GM12878 (cell line): ENCODE results near the gene NKD1. TPM values are rescaled to one million over a fixed set of nuclear protein-coding genes. Genes with fewer than 3 reads are reported as not detected.
A peak's percentile ranks its signal among the peaks of the same experiment; 100 is the strongest.

ENCODE experiments used
- ESRRA ChIP-seq: IDR thresholded peaks from 2 replicates; pipeline ENCODE4 v1.6.1; 2012; ENCODE audit warnings: mild to moderate bottlenecking, low read length, improper control_type of control experiment
- GATAD2B ChIP-seq: fragments of 450-650 bp; conservative IDR thresholded peaks from 2 replicates; pipeline ENCODE4 v1.6.1; 2017; ENCODE audit warnings: low read depth, mild to moderate bottlenecking, moderate library complexity
- NR2C1 ChIP-seq: fragments of 450-650 bp; IDR thresholded peaks from 2 replicates; pipeline ENCODE4 v1.6.1; 2017; ENCODE audit warnings: antibody characterized with exemption, mild to moderate bottlenecking, moderate library complexity
- SIN3A ChIP-seq: IDR thresholded peaks from 2 replicates; pipeline ENCODE4 v1.6.1; 2012; ENCODE audit warnings: low read depth, low read length, improper control_type of control experiment
- SUZ12 ChIP-seq: fragments of 200-600 bp; sonication (generic); IDR thresholded peaks from one replicate; pipeline ENCODE4 v1.6.1; 2018; ENCODE audit warnings: antibody characterized with exemption, mild to moderate bottlenecking; ENCODE audit not compliant: unreplicated experiment
- USF2 ChIP-seq: IDR thresholded peaks from 2 replicates; pipeline ENCODE4 v1.6.1; 2011; ENCODE audit warnings: low read depth, low read length, improper control_type of control experiment, borderline replicate concordance
- WRNIP1 ChIP-seq: IDR thresholded peaks from 2 replicates; pipeline ENCODE4 v1.6.1; 2011; ENCODE audit warnings: low read depth, low read length, improper control_type of control experiment, borderline replicate concordance
- ZBTB11 ChIP-seq: fragments of 450-650 bp; formaldehyde crosslinking; IDR thresholded peaks from 2 replicates; pipeline ENCODE4 v1.5.0; 2022; ENCODE audit warnings: mild to moderate bottlenecking, missing genetic modification characterization
- polyA plus RNA-seq, 11 experiments: library from polyadenylated mRNA; depleted of rRNA in 4 of 11; unstranded in 6 of 11; stranded (reverse) in 5 of 11; fragments of >200 nt; fragmentation: Nextera tagmentation in 4 of 11; fragmentation: Illumina TruSeq in 1 of 11; extraction: Ambion mirVana in 4 of 11; extraction: Trizol in 1 of 11; gene quantifications; 1 replicate in 1 of 11; 2 replicates in 10 of 11; pipeline versions ENCODE4 v1.2.1 to v1.2.3, GENCODE V29; 2011 to 2016; ENCODE audit warnings: inconsistent platforms in 2 of 11, missing spikeins in 2 of 11, low read depth in 1 of 11
- total RNA-seq, 4 experiments: library from RNA; depleted of rRNA in 3 of 4; stranded (reverse); fragments of >200 nt in 3 of 4; fragmentation: Illumina TruSeq in 1 of 4; extraction: Trizol in 1 of 4; gene quantifications; 2 replicates each; pipeline versions ENCODE4 v1.2.1 to v1.2.3, GENCODE V29; 2013 to 2021

NKD1 gene
- total and polyA plus RNA-seq, 10 of the 15 experiments (the other 5 are each of a cell fraction or from before 2014, with no cell fraction given), result under 0.01 to 0.49 (median 0.04) TPM; not detected in 2

- no peak for TF ChIP-seq USF2
- TF ChIP-seq ESRRA, result no peak
- peak; percentile 56; the same call in 1 of the 2 replicates for TF ChIP-seq GATAD2B
- no peak for TF ChIP-seq SIN3A
- TF ChIP-seq NR2C1, result no peak
- TF ChIP-seq ZBTB11, result no peak
- no peak for TF ChIP-seq SUZ12
- no peak for TF ChIP-seq WRNIP1
Observed at GRCh38 chr16:50548125-50548908, at the start of gene NKD1 (continued).
